Measurements from ENCODE around the gene EQTN. TPM values are rescaled to one million over a fixed set of nuclear protein-coding genes. Genes with fewer than 3 reads are reported as not detected.

EQTN gene
- total and polyA plus RNA-seq, 2 of the 13 experiments (the other 11 are each of a cell fraction or from before 2014, with no cell fraction given), result not detected

DNA sequence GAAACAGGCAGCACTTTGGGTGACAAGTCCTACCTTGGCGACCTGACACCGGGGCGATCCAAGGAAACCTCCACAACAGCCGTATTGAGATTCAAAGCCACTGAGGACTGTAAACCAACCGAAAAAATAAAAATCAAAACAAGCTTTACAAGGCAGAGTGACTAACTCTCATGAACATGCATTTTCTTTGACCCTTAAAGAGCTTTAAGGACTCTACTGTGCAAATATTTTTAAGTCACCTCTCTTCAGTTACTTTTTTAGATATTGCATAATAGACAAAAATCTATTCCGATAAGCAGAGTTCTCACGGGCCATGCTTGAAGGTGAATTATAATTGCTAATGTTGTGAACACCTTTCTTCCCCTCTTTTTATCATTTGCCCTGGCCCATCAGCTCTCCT is 38.3 kb downstream of the EQTN start:
- H3K27ac ChIP-seq (ENCODE audit: extremely low read length, insufficient read depth, low read length), result no peak overlapping the region
- ChIA-PET POLR2A (no interaction called here), CTCF (ENCODE audit: low intra/inter-chr PET ratio, low total read pairs) (no interaction called here)
- H3K9me3 ChIP-seq (ENCODE audit: low read length), result no peaks in the 10 kb centered on the region
- no TSS peak for BruUV-seq (replicated peaks)
- no peak overlapping the region for H3K4me2 ChIP-seq (ENCODE audit: low read depth, low read length)
- H2AFZ ChIP-seq (ENCODE audit: low read length), result no peak overlapping the region
- no peak overlapping the region for H3K4me3 ChIP-seq (replicated peaks in 1 of 3; ENCODE audit: insufficient read depth in 1 of 3, low read depth in 2 of 3, low read length in 3 of 3)
- H3K27me3 ChIP-seq (ENCODE audit: control insufficient read depth in 1 of 2, insufficient read depth in 2 of 2, low read length in 2 of 2), result no peaks in the 10 kb centered on the region
- H3K4me1 ChIP-seq (ENCODE audit: insufficient read depth, low read length), result peaks cover 13% of the 10 kb centered on the region
- H4K20me1 ChIP-seq (ENCODE audit: insufficient read depth, low read length), result no peaks in the 10 kb centered on the region
- no peaks in the 10 kb centered on the region for H3K36me3 ChIP-seq (replicated peaks in 1 of 2; ENCODE audit: control insufficient read depth in 1 of 2, insufficient read depth in 2 of 2, low read length in 2 of 2)
- no peak for ATAC-seq
- in situ Hi-C loops (cut with HindIII; ENCODE audit: extremely low pct_ligation_motif_present, low pct_unique_long_range_greater_than_20kb) (no loop called here), intact Hi-C loops (cut with micrococcal nuclease; ENCODE audit: unreplicated experiment) (no loop called here)
- no peak for DNase-seq (ENCODE audit: low spot score)
- no peaks in the 10 kb centered on the region for H3K79me2 ChIP-seq (ENCODE audit: insufficient read depth, low read length)
- 31% methylated on average over 7 of the region's 7 CpGs for WGBS (ENCODE audit: low lambda C conversion rate)
- no peak for FAIRE-seq
- H3K9ac ChIP-seq (ENCODE audit: insufficient read depth, low read depth, low read length), result no peak overlapping the region
- TF ChIP-seq HOXA9 (CRISPR knock-in tag; IDR thresholded peaks at IDR 0.05; ENCODE audit: borderline replicate concordance) (no peak), ZMYM3 (CRISPR knock-in tag; IDR thresholded peaks at IDR 0.05) (no peak), REPIN1 (CRISPR knock-in tag; IDR thresholded peaks at IDR 0.05; ENCODE audit: borderline replicate concordance, low read depth) (no peak), ATF1 (CRISPR knock-in tag; IDR thresholded peaks at IDR 0.05) (no peak), ZNF781 (CRISPR knock-in tag; IDR thresholded peaks at IDR 0.05; ENCODE audit: borderline replicate concordance, not compliant biosample characterization) (no peak), KLF16 (CRISPR knock-in tag; IDR thresholded peaks at IDR 0.05) (no peak), JUNB (CRISPR knock-in tag; IDR thresholded peaks at IDR 0.05; ENCODE audit: borderline replicate concordance) (no peak), SRSF4 (IDR thresholded peaks at IDR 0.05; ENCODE audit: low read depth, low read length, poor library complexity, severe bottlenecking) (no peak), ATM (IDR thresholded peaks at IDR 0.05; ENCODE audit: borderline replicate concordance) (no peak), TRAFD1 (CRISPR knock-in tag; IDR thresholded peaks at IDR 0.05; ENCODE audit: borderline replicate concordance) (no peak), PREB (CRISPR knock-in tag; IDR thresholded peaks at IDR 0.05) (no peak)
- TF ChIP-seq, protein P1, sequence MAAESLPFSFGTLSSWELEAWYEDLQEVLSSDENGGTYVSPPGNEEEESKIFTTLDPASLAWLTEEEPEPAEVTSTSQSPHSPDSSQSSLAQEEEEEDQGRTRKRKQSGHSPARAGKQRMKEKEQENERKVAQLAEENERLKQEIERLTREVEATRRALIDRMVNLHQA (CRISPR knock-in tag; IDR thresholded peaks at IDR 0.05), result no peak
- TF ChIP-seq, protein P2, sequence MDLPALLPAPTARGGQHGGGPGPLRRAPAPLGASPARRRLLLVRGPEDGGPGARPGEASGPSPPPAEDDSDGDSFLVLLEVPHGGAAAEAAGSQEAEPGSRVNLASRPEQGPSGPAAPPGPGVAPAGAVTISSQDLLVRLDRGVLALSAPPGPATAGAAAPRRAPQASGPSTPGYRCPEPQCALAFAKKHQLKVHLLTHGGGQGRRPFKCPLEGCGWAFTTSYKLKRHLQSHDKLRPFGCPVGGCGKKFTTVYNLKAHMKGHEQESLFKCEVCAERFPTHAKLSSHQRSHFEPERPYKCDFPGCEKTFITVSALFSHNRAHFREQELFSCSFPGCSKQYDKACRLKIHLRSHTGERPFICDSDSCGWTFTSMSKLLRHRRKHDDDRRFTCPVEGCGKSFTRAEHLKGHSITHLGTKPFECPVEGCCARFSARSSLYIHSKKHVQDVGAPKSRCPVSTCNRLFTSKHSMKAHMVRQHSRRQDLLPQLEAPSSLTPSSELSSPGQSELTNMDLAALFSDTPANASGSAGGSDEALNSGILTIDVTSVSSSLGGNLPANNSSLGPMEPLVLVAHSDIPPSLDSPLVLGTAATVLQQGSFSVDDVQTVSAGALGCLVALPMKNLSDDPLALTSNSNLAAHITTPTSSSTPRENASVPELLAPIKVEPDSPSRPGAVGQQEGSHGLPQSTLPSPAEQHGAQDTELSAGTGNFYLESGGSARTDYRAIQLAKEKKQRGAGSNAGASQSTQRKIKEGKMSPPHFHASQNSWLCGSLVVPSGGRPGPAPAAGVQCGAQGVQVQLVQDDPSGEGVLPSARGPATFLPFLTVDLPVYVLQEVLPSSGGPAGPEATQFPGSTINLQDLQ (CRISPR knock-in tag; IDR thresholded peaks at IDR 0.05), result no peak

Measured in HepG2 (cell line).